Spinal cord (tissue), 10 donors: ENCODE results near the gene HYAL3. TPM values are rescaled to one million over a fixed set of nuclear protein-coding genes. Genes with fewer than 3 reads are reported as not detected.

Experiments
- DNase-seq, 6 donors: peaks; one replicate each; pipeline versions ENCODE4 v3.0.0 to v3.0.0-alpha.2; 2013 to 2015; ENCODE audit warnings: low spot score in 6 of 6, low read depth in 4 of 6
- H3K27ac ChIP-seq: one replicate; pipeline ENCODE4 v1.5.1; 2013; ENCODE audit warnings: low read depth, low read length, control low read depth
- H3K27me3 ChIP-seq: one replicate; pipeline ENCODE4 v1.6.1; 2013; ENCODE audit warnings: low read length; ENCODE audit not compliant: control insufficient read depth, insufficient read depth
- H3K36me3 ChIP-seq: one replicate; pipeline ENCODE4 v1.6.1; 2013; ENCODE audit warnings: low read length; ENCODE audit not compliant: control insufficient read depth, insufficient read depth
- H3K4me1 ChIP-seq: one replicate; pipeline ENCODE4 v1.6.1; 2013; ENCODE audit warnings: low read length; ENCODE audit not compliant: control insufficient read depth, insufficient read depth
- H3K4me3 ChIP-seq: one replicate; pipeline ENCODE4 v1.5.1; 2013; ENCODE audit warnings: low read depth, low read length, control low read depth
- H3K9me3 ChIP-seq: one replicate; pipeline ENCODE4 v1.6.1; 2013; ENCODE audit warnings: low read length; ENCODE audit not compliant: control insufficient read depth, insufficient read depth
- WGBS: methylation state at CpG from one replicate; pipeline ENCODE4 v1.1.5; 2013; ENCODE audit warnings: missing lambda C conversion rate; ENCODE audit not compliant: insufficient coverage; 5-methylcytosine and 5-hydroxymethylcytosine counted together
- polyA plus RNA-seq, 2 donors: library from polyadenylated mRNA; unstranded; fragments of 120-200 nt; gene quantifications; one replicate each; pipeline ENCODE4 v1.2.1, GENCODE V29; 2013; ENCODE audit not compliant: insufficient read length in 2 of 2
- total RNA-seq, 2 donors: library from RNA; depleted of rRNA in 1 of 2; stranded (reverse); fragments of 120-200 nt in 1 of 2; fragments of >200 nt in 1 of 2; gene quantifications; one replicate each; pipeline versions ENCODE4 v1.2.3 to v1.2.4, GENCODE V29; 2013 to 2014
- donor health status: healthy.

HYAL3 gene
- total and polyA plus RNA-seq, 4 donors: 4.2 to 14.2 (median 11.9) TPM

DNA sequence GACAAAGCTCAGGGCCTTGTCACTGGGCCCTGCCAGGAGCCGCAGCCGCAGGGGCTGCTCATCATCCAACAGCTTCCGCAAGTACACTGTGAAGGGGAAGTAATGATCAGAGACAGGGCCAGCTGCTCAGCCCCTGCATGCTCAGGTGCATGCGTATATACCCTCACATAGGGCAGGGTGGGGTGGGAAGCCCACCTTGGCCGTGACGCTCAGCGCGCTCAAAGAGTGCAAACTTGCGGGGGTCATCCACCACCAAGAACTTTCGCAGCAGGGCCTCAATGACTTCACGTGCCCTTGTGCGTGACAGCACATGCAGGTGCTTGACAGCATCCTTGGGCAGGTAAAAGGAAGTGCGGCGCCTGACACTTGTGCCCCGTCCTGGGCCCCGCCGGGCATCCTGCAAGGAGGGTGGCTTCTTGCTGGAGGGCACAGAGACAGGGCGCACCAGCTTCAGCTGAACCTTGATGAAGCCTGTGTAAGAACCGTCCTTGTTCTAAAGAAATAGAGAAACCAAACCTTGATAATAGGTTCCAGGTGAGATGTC, 32.2 kb upstream of the HYAL3 start:
- 99% methylated on average over 19 of the region's 19 CpGs for WGBS
- Histone ChIP-seq H3K27ac (no peak overlapping the region), H3K9me3 (no peaks in the 10 kb centered on the region), H3K27me3 (no peaks in the 10 kb centered on the region), H3K36me3 (peaks cover 43% of the 10 kb centered on the region), H3K4me1 (peaks cover 33% of the 10 kb centered on the region), H3K4me3 (no peak overlapping the region)
- no peak for DNase-seq

DNA sequence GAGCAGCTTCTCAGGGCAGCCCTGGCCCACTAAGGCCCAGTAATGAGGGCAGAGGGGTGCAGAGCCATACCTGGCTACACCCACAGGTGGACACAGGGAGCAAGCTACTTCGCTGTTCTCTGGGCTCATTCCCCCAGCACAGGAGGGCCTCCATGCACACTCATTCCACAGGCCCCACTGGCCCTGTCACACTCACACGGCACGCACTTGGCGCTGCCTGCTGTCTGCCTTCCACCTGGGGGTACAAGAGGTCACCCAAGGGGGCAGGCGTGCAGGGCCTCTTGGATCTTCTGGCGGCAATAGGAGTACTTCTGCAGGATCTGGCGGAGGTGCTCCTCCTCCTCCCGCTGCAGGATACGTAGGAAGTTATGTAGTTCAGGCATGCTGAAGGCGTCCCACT, 31.1 kb upstream of the HYAL3 start:
- Histone ChIP-seq H3K4me1 (peaks cover 22% of the 10 kb centered on the region), H3K36me3 (peaks cover 54% of the 10 kb centered on the region), H3K27me3 (no peaks in the 10 kb centered on the region), H3K27ac (no peak overlapping the region), H3K9me3 (no peaks in the 10 kb centered on the region), H3K4me3 (no peak overlapping the region)
- no peak for DNase-seq
- WGBS: 96% methylated on average over 10 of the region's 10 CpGs

DNA sequence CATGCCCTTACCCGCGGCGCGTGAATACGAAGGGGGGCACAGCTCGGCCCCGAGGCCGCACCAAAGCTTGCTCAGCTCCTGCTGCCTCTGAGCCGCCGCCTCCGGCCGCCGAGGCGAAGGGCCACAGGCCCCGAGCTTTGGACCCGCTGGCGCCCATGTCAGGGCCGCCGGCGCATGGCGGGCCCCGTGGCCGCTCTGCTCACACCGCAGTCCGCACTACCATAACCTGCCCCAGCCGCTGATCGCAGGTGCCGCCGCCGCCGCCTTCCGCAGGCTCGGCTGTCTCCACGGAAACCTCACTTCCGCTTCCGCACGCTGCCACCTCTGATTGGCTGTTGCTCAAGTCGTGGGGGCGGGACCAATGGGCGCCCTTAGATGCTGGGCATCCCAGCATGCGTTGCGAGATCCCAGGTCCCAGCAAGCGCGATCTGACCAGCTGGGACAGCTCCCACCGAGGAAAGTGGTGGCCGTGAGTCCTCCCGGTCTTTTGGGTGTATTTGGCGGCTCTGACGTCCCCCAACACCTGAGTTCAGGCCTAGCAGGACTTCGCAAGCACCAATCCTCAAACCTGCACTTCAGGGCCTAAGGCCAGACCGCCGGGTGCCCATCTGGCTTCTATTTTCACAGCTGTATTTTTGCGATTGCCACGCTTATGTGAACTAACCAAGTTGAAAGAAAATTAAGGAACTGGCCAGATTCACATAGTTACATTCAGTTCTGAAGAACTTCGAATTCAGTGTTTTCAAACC, 28.9 kb upstream of the HYAL3 start, which contains the start of gene TUSC2:
TSS of gene TUSC2 (minus strand) at position 281 of the 749 bp plus-strand sequence. CDS start at position 157, 124 bp downstream.
- WGBS: 2% methylated on average over 55 of the region's 55 CpGs
- peak within 1 kb of the TSS; percentile 89 for H3K27ac ChIP-seq
- H3K4me3 ChIP-seq: peak within 1 kb of the TSS; percentile 78
- H3K36me3 ChIP-seq: peaks cover 68% of the 10 kb centered on the region
- H3K27me3 ChIP-seq: no peaks in the 10 kb centered on the region
- H3K4me1 ChIP-seq: peaks cover 36% of the 10 kb centered on the region
- peak; percentile 91 to 99 (median 98) for DNase-seq
- H3K9me3 ChIP-seq: no peaks in the 10 kb centered on the region

DNA sequence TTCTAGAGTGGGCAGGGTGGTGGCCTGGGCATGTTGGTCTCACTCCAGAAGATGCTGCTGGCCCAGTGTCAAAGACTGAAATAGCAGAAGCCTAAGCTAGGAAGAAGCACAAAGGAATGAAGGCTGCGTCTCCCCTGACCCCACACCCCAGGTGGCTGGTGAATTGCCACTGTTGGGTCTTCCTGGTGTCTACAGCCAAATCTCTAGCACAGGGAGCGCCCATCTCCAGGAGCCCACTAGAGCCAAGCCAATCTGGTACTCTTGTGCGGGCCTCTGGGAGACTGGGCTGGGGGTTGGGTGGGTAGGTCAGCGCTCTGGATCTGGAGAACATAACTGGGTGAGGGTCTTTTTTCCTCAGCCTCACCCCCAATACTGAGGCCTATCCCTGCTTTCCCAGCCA, 27.9 kb upstream of the HYAL3 start:
- peaks cover 46% of the 10 kb centered on the region for H3K4me1 ChIP-seq
- peak overlapping the region; percentile 78 for H3K4me3 ChIP-seq
- no peaks in the 10 kb centered on the region for H3K9me3 ChIP-seq
- DNase-seq: no peak
- peaks cover 67% of the 10 kb centered on the region for H3K36me3 ChIP-seq
- no peaks in the 10 kb centered on the region for H3K27me3 ChIP-seq
- WGBS: 92% methylated on average over 2 of the region's 4 CpGs
- no peak overlapping the region for H3K27ac ChIP-seq

DNA sequence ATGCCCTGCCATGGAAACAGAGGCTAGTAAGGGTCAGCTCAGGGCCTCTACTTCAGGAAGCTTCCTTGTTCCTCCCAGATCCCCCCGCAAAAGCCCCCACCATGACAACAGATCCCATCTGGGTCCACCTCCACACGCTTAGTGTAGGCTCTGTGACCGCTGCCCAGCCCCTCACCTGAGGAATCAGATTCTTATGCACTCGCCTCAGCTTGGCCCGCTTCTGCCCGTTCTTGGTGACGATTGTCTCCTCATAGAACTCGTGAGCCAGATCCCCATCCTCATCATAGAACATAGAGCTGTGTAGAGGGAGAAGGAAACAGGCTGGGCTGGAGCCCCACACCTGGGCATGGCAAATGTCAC, 27.0 kb upstream of the HYAL3 start:
- WGBS: 100% methylated on average over 2 of the region's 8 CpGs
- Histone ChIP-seq H3K36me3 (peaks cover 57% of the 10 kb centered on the region), H3K27ac (no peak overlapping the region), H3K27me3 (no peaks in the 10 kb centered on the region), H3K4me1 (peaks cover 51% of the 10 kb centered on the region), H3K4me3 (no peak overlapping the region), H3K9me3 (no peaks in the 10 kb centered on the region)
- no peak for DNase-seq

DNA sequence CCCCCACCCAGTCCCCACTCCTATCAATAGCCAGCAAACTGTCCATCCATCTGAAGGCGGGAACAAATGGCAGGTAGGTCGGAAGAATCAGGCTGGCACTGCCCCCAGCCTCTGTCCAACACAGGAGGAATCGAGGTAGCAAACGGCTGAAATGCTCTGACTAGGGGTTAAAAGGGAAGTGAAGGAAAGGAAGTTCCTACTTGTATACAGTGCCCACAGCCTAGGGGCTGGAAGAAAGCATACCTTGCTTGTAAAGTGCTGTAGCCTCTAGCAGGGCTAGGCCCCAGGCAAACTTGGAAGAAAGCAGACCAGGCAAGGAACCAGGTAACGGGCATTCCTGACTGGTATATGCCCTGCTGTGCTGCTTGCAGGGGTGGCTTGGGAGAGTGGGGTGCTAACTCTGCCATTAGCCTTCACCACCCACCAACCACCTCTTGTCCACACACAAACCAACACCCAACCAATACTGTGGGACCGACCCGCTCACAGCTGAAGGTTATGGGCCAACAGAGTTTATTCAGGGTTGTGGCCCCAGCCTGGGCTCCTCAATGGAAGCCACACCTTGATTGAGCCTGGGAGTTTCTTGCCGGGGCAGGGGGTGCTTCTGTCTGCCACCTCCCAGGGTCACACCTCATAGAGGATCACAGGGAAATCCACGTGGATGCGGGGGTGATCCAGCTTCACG, 26.4 kb upstream of the HYAL3 start:
- WGBS: 92% methylated on average over 10 of the region's 11 CpGs
- DNase-seq: no peak
- no peak overlapping the region for H3K4me3 ChIP-seq
- peaks cover 52% of the 10 kb centered on the region for H3K36me3 ChIP-seq
- H3K4me1 ChIP-seq: peaks cover 53% of the 10 kb centered on the region
- H3K9me3 ChIP-seq: no peaks in the 10 kb centered on the region
- no peak overlapping the region for H3K27ac ChIP-seq
- H3K27me3 ChIP-seq: no peaks in the 10 kb centered on the region

DNA sequence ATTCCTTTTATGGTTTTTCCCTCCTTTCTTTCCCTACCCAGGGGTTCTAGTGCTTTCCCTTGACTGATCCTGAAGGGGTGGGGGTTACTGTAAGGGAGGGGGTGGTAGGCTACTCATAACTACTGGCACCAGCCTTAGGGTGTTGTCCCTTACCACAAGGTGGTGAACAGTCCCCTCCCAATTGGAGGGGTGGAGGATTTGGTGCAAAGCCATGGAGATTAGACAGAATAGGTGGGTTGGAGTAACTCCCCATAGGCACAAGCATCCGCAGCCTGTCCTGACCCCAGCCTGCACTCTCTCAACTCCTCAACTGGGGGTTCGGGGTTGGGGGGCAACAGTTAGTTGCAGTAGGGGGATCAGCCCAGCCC, 25.9 kb upstream of the HYAL3 start:
- no peak for DNase-seq
- WGBS: no CpG with 5 or more reads among the region's 2 CpGs
- Histone ChIP-seq H3K4me3 (no peak overlapping the region), H3K27me3 (no peaks in the 10 kb centered on the region), H3K36me3 (peaks cover 47% of the 10 kb centered on the region), H3K27ac (no peak overlapping the region), H3K9me3 (no peaks in the 10 kb centered on the region), H3K4me1 (peaks cover 59% of the 10 kb centered on the region)

DNA sequence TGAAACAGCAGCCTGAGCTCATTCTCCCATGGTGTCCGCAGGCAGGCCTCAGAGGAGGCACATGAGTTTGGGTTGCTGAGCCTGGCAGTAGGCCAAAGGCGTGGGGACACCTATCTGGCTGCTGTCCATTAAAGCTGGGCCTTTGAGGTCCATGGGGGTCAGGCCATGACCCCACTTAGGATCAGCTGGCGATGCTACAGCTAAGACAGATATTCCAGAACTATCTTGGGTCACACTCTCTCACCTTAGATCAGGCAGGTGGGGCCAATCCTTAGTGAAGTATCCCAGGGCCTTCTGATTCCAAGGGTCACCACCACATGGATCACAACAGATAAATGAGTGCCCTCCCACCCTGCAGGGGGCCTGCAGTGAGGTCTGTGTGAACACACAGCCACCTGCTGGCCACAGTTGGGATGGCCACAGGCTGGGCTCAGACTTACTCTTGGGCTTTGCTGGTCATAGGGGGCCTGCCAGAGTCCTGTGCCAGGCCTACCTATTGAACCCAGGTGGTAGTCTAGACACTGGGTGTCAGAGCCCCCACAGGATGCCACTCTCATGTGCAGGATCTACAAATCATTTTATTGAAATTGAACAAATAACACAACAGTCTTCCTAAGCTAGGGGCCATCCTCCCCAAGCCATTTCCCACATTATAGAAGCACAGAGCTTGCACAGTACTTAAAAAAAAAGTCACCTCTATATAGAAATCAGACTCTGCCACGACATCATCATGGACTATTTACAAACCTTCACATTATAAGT, 25.3 kb upstream of the HYAL3 start:
- peak overlapping the region; percentile 96 for H3K27ac ChIP-seq
- DNase-seq: peak in 4 of 6 donors; percentile 31 to 81 (median 56)
- H3K27me3 ChIP-seq: no peaks in the 10 kb centered on the region
- no peaks in the 10 kb centered on the region for H3K9me3 ChIP-seq
- H3K4me1 ChIP-seq: peaks cover 64% of the 10 kb centered on the region
- peaks cover 48% of the 10 kb centered on the region for H3K36me3 ChIP-seq
- 56% methylated on average over 4 of the region's 4 CpGs for WGBS
- H3K4me3 ChIP-seq: no peak overlapping the region

DNA sequence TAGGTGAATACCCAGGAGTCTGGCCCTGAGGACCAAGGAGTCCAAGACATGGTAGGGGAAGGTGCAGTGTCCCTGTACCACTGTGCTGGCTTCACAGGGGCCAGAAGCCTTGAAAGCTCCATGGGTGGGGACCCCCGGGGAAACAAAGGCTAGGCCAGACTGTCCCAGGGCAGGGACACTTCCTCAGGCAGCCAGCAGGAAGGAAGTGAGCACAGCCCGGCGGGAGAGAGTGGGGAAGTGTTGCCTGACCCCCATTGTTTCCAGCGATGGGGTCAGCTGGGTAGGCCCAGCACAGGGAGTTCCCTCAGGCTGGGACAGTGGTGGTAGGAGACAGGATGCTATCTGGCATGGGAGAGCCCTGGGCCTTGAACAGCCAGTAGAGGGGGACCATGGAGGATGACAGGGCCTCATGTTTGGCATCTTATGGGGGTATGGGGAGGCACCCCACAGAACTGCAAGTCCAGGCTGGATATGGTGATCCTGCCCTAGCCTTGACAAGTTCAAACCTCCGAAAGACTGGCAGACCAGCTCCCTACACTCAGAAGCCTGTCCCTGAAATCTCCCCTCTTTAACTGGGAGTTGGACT, 24.5 kb upstream of the HYAL3 start:
- H3K27me3 ChIP-seq: no peaks in the 10 kb centered on the region
- WGBS: 66% methylated on average over 4 of the region's 5 CpGs
- H3K36me3 ChIP-seq: peaks cover 50% of the 10 kb centered on the region
- H3K4me3 ChIP-seq: no peak overlapping the region
- no peaks in the 10 kb centered on the region for H3K9me3 ChIP-seq
- peaks cover 71% of the 10 kb centered on the region for H3K4me1 ChIP-seq
- no peak for DNase-seq
- peak overlapping the region; percentile 96 for H3K27ac ChIP-seq
